CMK (cell line): ENCODE data around the gene RCE1.

ENCODE experiments used
- DNase-seq: peaks from one replicate; pipeline ENCODE4 v3.0.0-alpha.2; 2010; ENCODE audit warnings: low read depth

RCE1 gene

GRCh38 chr11:66888282-66888681, 45.0 kb downstream of the RCE1 start:
- no peak for DNase-seq

GRCh38 chr11:66889960-66890359, 46.7 kb downstream of the RCE1 start:
- no peak for DNase-seq

GRCh38 chr11:66891851-66892660, 48.8 kb downstream of the RCE1 start:
- DNase-seq: no peak

GRCh38 chr11:66892911-66893310, 49.7 kb downstream of the RCE1 start:
- DNase-seq: no peak

GRCh38 chr11:66894141-66894540, 50.9 kb downstream of the RCE1 start:
- DNase-seq: no peak
